ENCODE measurements around the gene SUDS3. TPM values are rescaled to one million over a fixed set of nuclear protein-coding genes. Genes with fewer than 3 reads are reported as not detected.

The SUDS3 gene
- total RNA-seq, 6 experiments from 2014 or later = 9.7 to 15.9 (median 13.6) TPM

GRCh38 chr12:118354903-118355302 lies 21.5 kb upstream of the SUDS3 start:
- 100% methylated on average over 1 of the region's 1 CpG for WGBS (ENCODE audit: insufficient coverage, low coverage, low lambda C conversion rate, missing lambda C conversion rate)
- Histone ChIP-seq H3K27ac (peak overlapping the region in 1 of 3 donors; percentile 29), H3K4me1 (peaks cover 0 to 36% (median 5%) of the 10 kb centered on the region in 4 donors), H3K9me3 (no peaks in the 10 kb centered on the region), H3K27me3 (no peaks in the 10 kb centered on the region), H3K36me3 (no peaks in the 10 kb centered on the region), H3K4me3 (no peak overlapping the region)
- ATAC-seq = no peak
- TF ChIP-seq POLR2A (IDR thresholded peaks at IDR 0.05) = no peak
- no peak for TF ChIP-seq CTCF (IDR thresholded peaks at IDR 0.05)
- intact Hi-C loops (cut with DNase I) = no loop called here
- DNase-seq = no peak

- H3K4me1 ChIP-seq = peaks cover 0 to 36% (median 5%) of the 10 kb centered on the region in 4 donors
- DNase-seq (no peak), ATAC-seq (peak; percentile 25 to 67 (median 56))
- 77% methylated on average over 1 of the region's 1 CpG for WGBS (ENCODE audit: insufficient coverage, low coverage, low lambda C conversion rate, missing lambda C conversion rate)
- H3K36me3 ChIP-seq = no peaks in the 10 kb centered on the region
- H3K4me3 ChIP-seq = no peak overlapping the region
- no peaks in the 10 kb centered on the region for H3K9me3 ChIP-seq
- peak overlapping the region; percentile 29 to 75 (median 60) for H3K27ac ChIP-seq
- TF ChIP-seq POLR2A (IDR thresholded peaks at IDR 0.05) (no peak), CTCF (IDR thresholded peaks at IDR 0.05) (no peak)
- intact Hi-C loops (cut with DNase I) = no loop called here
- H3K27me3 ChIP-seq = no peaks in the 10 kb centered on the region
These were observed 20.5 kb upstream of the SUDS3 start for GRCh38 chr12:118355843-118356242.

GRCh38 chr12:118356809-118357256 lies 19.5 kb upstream of the SUDS3 start:
- WGBS (ENCODE audit: insufficient coverage, low coverage, low lambda C conversion rate, missing lambda C conversion rate) = 8% methylated on average over 1 of the region's 1 CpG
- Histone ChIP-seq H3K4me1 (peaks cover 0 to 31% (median 5%) of the 10 kb centered on the region in 4 donors), H3K9me3 (no peaks in the 10 kb centered on the region), H3K27ac (peak overlapping the region; percentile 54 to 75 (median 60)), H3K4me3 (no peak overlapping the region), H3K27me3 (no peaks in the 10 kb centered on the region), H3K36me3 (no peaks in the 10 kb centered on the region)
- ATAC-seq (peak; percentile 42 to 56 (median 44)), DNase-seq (no peak)
- no peak for TF ChIP-seq CTCF (IDR thresholded peaks at IDR 0.05)
- no peak for TF ChIP-seq POLR2A (IDR thresholded peaks at IDR 0.05)
- intact Hi-C loops (cut with DNase I) = no loop called here

GRCh38 chr12:118357257-118358007 lies 18.9 kb upstream of the SUDS3 start:
- 14% methylated on average over 7 of the region's 7 CpGs for WGBS (ENCODE audit: insufficient coverage, low coverage, low lambda C conversion rate, missing lambda C conversion rate)
- peaks cover 0 to 30% (median 5%) of the 10 kb centered on the region in 4 donors for H3K4me1 ChIP-seq
- H3K36me3 ChIP-seq = no peaks in the 10 kb centered on the region
- DNase-seq (no peak), ATAC-seq (peak; percentile 61 to 75 (median 70))
- H3K27ac ChIP-seq = peak overlapping the region; percentile 54 to 75 (median 60)
- no peaks in the 10 kb centered on the region for H3K27me3 ChIP-seq
- intact Hi-C loops (cut with DNase I) = no loop called here
- H3K9me3 ChIP-seq = no peaks in the 10 kb centered on the region
- no peak for TF ChIP-seq POLR2A (IDR thresholded peaks at IDR 0.05)
- no peak for TF ChIP-seq CTCF (IDR thresholded peaks at IDR 0.05)
- no peak overlapping the region for H3K4me3 ChIP-seq

Data from right lobe of liver (tissue), 6 donors.